ENCODE measurements around the gene GAB1.

The GAB1 gene

GRCh38 chr4:143431526-143432257 lies 95.0 kb downstream of the GAB1 start:
- TF ChIP-seq ZFP30 (CRISPR knock-in tag; IDR thresholded peaks at IDR 0.05), result no peak
- no peak for TF ChIP-seq ESRRG (CRISPR knock-in tag; IDR thresholded peaks at IDR 0.05)
- TF ChIP-seq TSHZ2 (CRISPR knock-in tag; IDR thresholded peaks at IDR 0.05), result no peak
- TF ChIP-seq CSDC2 (CRISPR knock-in tag; IDR thresholded peaks at IDR 0.05), result no peak
- no peak for TF ChIP-seq ZFP3 (CRISPR knock-in tag; IDR thresholded peaks at IDR 0.05)
- ATAC-seq, result no peak

- no peak for ATAC-seq
These were observed 95.5 kb downstream of the GAB1 start for GRCh38 chr4:143432258-143432591.

GRCh38 chr4:143433231-143433630 lies 96.6 kb downstream of the GAB1 start:
- ATAC-seq, result no peak
- TF ChIP-seq ZFP3 (CRISPR knock-in tag; IDR thresholded peaks at IDR 0.05), result no peak

More at GRCh38 chr4:143432258-143432591, 95.5 kb downstream of the GAB1 start:
- TF ChIP-seq PATZ1 (CRISPR knock-in tag; IDR thresholded peaks at IDR 0.05; ENCODE audit: borderline replicate concordance) (no peak), ESRRG (CRISPR knock-in tag; IDR thresholded peaks at IDR 0.05) (no peak), ZNF565 (CRISPR knock-in tag; conservative IDR thresholded peaks at IDR 0.05; ENCODE audit: low read depth) (no peak), RARB (CRISPR knock-in tag; IDR thresholded peaks at IDR 0.05) (no peak), ARNTL (CRISPR knock-in tag; IDR thresholded peaks at IDR 0.05; ENCODE audit: borderline replicate concordance, low read depth) (no peak), ISL1 (CRISPR knock-in tag; IDR thresholded peaks at IDR 0.05) (no peak), BACH2 (CRISPR knock-in tag; IDR thresholded peaks at IDR 0.05; ENCODE audit: borderline replicate concordance) (no peak), TCF4 (CRISPR knock-in tag; IDR thresholded peaks at IDR 0.05; ENCODE audit: borderline replicate concordance) (no peak), ZNF8 (CRISPR knock-in tag; IDR thresholded peaks at IDR 0.05) (no peak)

GRCh38 chr4:143435955-143436354 lies 99.3 kb downstream of the GAB1 start:
- TF ChIP-seq CSDC2 (CRISPR knock-in tag; IDR thresholded peaks at IDR 0.05) (no peak), TOX (CRISPR knock-in tag; IDR thresholded peaks at IDR 0.05; ENCODE audit: borderline replicate concordance) (no peak), ZFP30 (CRISPR knock-in tag; IDR thresholded peaks at IDR 0.05) (no peak), TCF4 (CRISPR knock-in tag; IDR thresholded peaks at IDR 0.05; ENCODE audit: borderline replicate concordance) (no peak), OSR1 (CRISPR knock-in tag; IDR thresholded peaks at IDR 0.05) (no peak), RARB (CRISPR knock-in tag; IDR thresholded peaks at IDR 0.05) (no peak), CREB5 (CRISPR knock-in tag; IDR thresholded peaks at IDR 0.05; ENCODE audit: low read depth) (no peak), PPARA (CRISPR knock-in tag; IDR thresholded peaks at IDR 0.05; ENCODE audit: borderline replicate concordance) (no peak), TSHZ2 (CRISPR knock-in tag; IDR thresholded peaks at IDR 0.05) (no peak), ISL1 (CRISPR knock-in tag; IDR thresholded peaks at IDR 0.05) (no peak), ZFP3 (CRISPR knock-in tag; IDR thresholded peaks at IDR 0.05) (no peak), ZC3H10 (CRISPR knock-in tag; IDR thresholded peaks at IDR 0.05) (no peak), ZNF565 (CRISPR knock-in tag; conservative IDR thresholded peaks at IDR 0.05; ENCODE audit: low read depth) (no peak), CSRNP3 (CRISPR knock-in tag; IDR thresholded peaks at IDR 0.05) (no peak), BACH2 (CRISPR knock-in tag; IDR thresholded peaks at IDR 0.05; ENCODE audit: borderline replicate concordance) (no peak)
- no peak for ATAC-seq
